ENCODE measurements around the gene ZNF625.
A peak's percentile ranks its signal among the peaks of the same experiment; 100 is the strongest.
"Not testable (repeated sequence)": the region's sequence is repeated elsewhere in the genome, so short reads cannot be mapped to it uniquely, and the experiment has no call there.

The ZNF625 gene

GRCh38 chr19:12139269-12139668 lies 17.3 kb downstream of the ZNF625 start:
- no peak overlapping the region for H3K27ac ChIP-seq (ENCODE audit: low read depth, low read length)
- peaks cover 9 to 16% of the 10 kb centered on the region in 2 donors for H3K4me1 ChIP-seq (ENCODE audit: control insufficient read depth in 1 of 2, insufficient read depth in 2 of 2, low read length in 2 of 2)
- H3K36me3 ChIP-seq (ENCODE audit: control insufficient read depth in 1 of 2, insufficient read depth in 2 of 2, low read length in 2 of 2) = peaks cover 17% of the 10 kb centered on the region in 2 donors
- H3K9me3 ChIP-seq (ENCODE audit: control insufficient read depth in 1 of 2, low read length in 2 of 2) = peaks cover 2 to 11% of the 10 kb centered on the region in 2 donors
- H3K27me3 ChIP-seq (ENCODE audit: control insufficient read depth in 1 of 2, insufficient read depth in 2 of 2, low read length in 2 of 2) = no peaks in the 10 kb centered on the region
- H3K9ac ChIP-seq (ENCODE audit: low read depth in 1 of 2, low read length in 2 of 2) = peak overlapping the region; percentile 69 to 79
- H3K4me3 ChIP-seq (ENCODE audit: low read depth in 1 of 2, low read length in 2 of 2) = peak overlapping the region; percentile 73 to 92

GRCh38 chr19:12137221-12137940 lies 19.2 kb downstream of the ZNF625 start:
- peaks cover 34 to 36% of the 10 kb centered on the region in 2 donors for H3K36me3 ChIP-seq (ENCODE audit: control insufficient read depth in 1 of 2, insufficient read depth in 2 of 2, low read length in 2 of 2)
- H3K9ac ChIP-seq (ENCODE audit: low read depth in 1 of 2, low read length in 2 of 2) = no peak overlapping the region
- peaks cover 9 to 16% of the 10 kb centered on the region in 2 donors for H3K4me1 ChIP-seq (ENCODE audit: control insufficient read depth in 1 of 2, insufficient read depth in 2 of 2, low read length in 2 of 2)
- H3K27me3 ChIP-seq (ENCODE audit: control insufficient read depth in 1 of 2, insufficient read depth in 2 of 2, low read length in 2 of 2) = no peaks in the 10 kb centered on the region
- H3K27ac ChIP-seq (ENCODE audit: low read depth, low read length) = no peak overlapping the region
- H3K4me3 ChIP-seq (ENCODE audit: low read depth in 1 of 2, low read length in 2 of 2) = no peak overlapping the region
- H3K9me3 ChIP-seq (ENCODE audit: control insufficient read depth in 1 of 2, low read length in 2 of 2) = peaks cover 18 to 29% of the 10 kb centered on the region in 2 donors

GRCh38 chr19:12133069-12133468 lies 23.5 kb downstream of the ZNF625 start:
- H3K36me3 ChIP-seq (ENCODE audit: control insufficient read depth in 1 of 2, insufficient read depth in 2 of 2, low read length in 2 of 2) = peaks cover 39 to 43% of the 10 kb centered on the region in 2 donors

DNA sequence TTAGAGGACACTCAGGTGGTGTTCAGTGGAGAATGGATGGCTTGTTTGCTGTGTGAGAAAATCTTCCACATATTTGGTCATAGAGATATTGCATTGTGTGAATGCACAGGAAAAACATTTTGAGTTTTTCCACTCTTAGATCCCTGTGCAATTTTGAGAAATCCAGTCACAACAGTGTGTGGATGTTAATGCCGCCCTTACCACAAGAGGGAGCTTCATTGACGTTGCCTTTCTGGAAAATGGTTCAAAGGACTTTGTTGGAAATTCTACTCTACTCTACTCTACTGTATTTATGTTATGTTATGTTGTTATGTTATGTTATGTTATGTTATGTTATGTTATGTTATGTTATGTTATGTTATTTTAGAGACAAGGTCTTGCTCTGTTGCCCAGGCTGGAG lies 29.8 kb downstream of the ZNF625 start:
- Histone ChIP-seq H3K9ac (ENCODE audit: low read depth in 1 of 2, low read length in 2 of 2) (no peak overlapping the region), H3K27me3 (ENCODE audit: control insufficient read depth in 1 of 2, insufficient read depth in 2 of 2, low read length in 2 of 2) (no peaks in the 10 kb centered on the region), H3K4me1 (ENCODE audit: control insufficient read depth in 1 of 2, insufficient read depth in 2 of 2, low read length in 2 of 2) (no peaks in the 10 kb centered on the region), H3K4me3 (ENCODE audit: low read depth in 1 of 2, low read length in 2 of 2) (no peak overlapping the region), H3K27ac (ENCODE audit: low read depth, low read length) (no peak overlapping the region), H3K36me3 (ENCODE audit: control insufficient read depth in 1 of 2, insufficient read depth in 2 of 2, low read length in 2 of 2) (peaks cover 0 to 2% of the 10 kb centered on the region in 2 donors), H3K9me3 (ENCODE audit: control insufficient read depth in 1 of 2, low read length in 2 of 2) (peaks cover 3 to 19% of the 10 kb centered on the region in 2 donors)

More at GRCh38 chr19:12133069-12133468, 23.5 kb downstream of the ZNF625 start:
- no peak overlapping the region for H3K9ac ChIP-seq (ENCODE audit: low read depth in 1 of 2, low read length in 2 of 2)
- H3K9me3 ChIP-seq (ENCODE audit: control insufficient read depth in 1 of 2, low read length in 2 of 2) = peaks cover 25 to 53% of the 10 kb centered on the region in 2 donors
- H3K27ac ChIP-seq (ENCODE audit: low read depth, low read length) = no peak overlapping the region
- no peaks in the 10 kb centered on the region for H3K27me3 ChIP-seq (ENCODE audit: control insufficient read depth in 1 of 2, insufficient read depth in 2 of 2, low read length in 2 of 2)
- no peaks in the 10 kb centered on the region for H3K4me1 ChIP-seq (ENCODE audit: control insufficient read depth in 1 of 2, insufficient read depth in 2 of 2, low read length in 2 of 2)
- peak overlapping the region in 1 of 2 donors; percentile 33 for H3K4me3 ChIP-seq (ENCODE audit: low read depth in 1 of 2, low read length in 2 of 2)

DNA sequence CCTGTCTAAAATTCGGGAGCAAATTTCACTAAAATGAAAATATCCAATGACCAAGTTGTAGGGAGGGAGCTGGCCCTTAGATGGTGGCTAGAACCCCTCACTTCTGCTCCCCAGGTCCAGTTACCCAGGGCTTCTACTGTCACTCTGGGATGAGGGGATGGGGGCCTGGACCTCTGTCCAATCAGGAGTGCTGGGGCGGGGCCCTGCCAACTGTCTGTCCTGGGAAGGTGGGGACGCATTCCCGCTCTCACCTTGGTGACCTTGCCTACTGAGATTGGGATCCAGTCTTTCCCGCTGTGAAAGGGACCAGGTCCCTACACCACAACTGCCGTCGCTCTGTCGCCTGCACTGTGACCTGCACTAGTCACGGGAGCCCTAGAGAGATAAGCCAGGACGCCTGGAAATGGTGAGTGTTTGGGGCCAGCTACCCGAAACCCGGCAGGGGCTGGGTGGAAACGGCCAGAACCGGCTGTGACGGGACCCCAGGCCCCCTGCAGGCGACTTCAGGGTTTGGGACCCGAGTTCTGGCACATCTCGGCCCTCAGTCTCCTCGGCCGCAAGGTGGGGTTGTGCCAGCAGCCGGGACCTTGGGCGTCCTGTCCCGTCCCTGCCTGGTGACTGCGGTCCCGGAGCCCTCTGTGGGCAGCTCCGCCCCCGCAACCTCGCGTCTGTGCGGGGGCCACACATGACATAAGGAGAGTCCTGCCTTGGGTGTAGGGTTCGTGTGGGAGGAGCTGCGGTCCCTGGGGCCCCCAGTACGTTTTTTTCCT lies 39.1 kb downstream of the ZNF625 start:
- peaks cover 7 to 12% of the 10 kb centered on the region in 2 donors for H3K9me3 ChIP-seq (ENCODE audit: control insufficient read depth in 1 of 2, low read length in 2 of 2)
- H3K4me3 ChIP-seq (ENCODE audit: low read depth in 1 of 2, low read length in 2 of 2) = no peak overlapping the region
- no peak overlapping the region for H3K9ac ChIP-seq (ENCODE audit: low read depth in 1 of 2, low read length in 2 of 2)
- no peaks in the 10 kb centered on the region for H3K36me3 ChIP-seq (ENCODE audit: control insufficient read depth in 1 of 2, insufficient read depth in 2 of 2, low read length in 2 of 2)
- H3K27me3 ChIP-seq (ENCODE audit: control insufficient read depth in 1 of 2, insufficient read depth in 2 of 2, low read length in 2 of 2) = no peaks in the 10 kb centered on the region
- H3K4me1 ChIP-seq (ENCODE audit: control insufficient read depth in 1 of 2, insufficient read depth in 2 of 2, low read length in 2 of 2) = no peaks in the 10 kb centered on the region
- H3K27ac ChIP-seq (ENCODE audit: low read depth, low read length) = no peak overlapping the region

DNA sequence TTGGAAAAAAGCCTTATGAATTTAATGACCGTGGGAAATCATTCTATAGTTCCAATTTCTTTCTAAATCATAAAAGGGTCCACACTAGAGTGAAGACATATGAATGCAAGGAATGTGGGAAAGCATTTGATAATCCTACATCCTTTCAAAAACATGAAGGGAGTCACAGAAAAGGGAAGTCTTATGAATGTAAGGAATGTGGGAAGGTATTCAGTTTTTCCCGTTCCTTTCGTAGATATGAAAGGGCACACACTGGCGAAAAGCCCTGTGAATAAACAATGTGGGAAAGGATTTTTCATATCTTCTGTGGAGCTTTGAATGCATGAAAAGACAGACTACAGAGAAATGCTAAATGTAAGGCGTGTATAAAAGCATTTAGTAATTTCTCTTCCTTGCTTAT lies 43.4 kb downstream of the ZNF625 start:
- no peak overlapping the region for H3K27ac ChIP-seq (ENCODE audit: low read depth, low read length)
- H3K4me3 ChIP-seq (ENCODE audit: low read depth in 1 of 2, low read length in 2 of 2) = no peak overlapping the region
- no peaks in the 10 kb centered on the region for H3K4me1 ChIP-seq (ENCODE audit: control insufficient read depth in 1 of 2, insufficient read depth in 2 of 2, low read length in 2 of 2)
- H3K36me3 ChIP-seq (ENCODE audit: control insufficient read depth in 1 of 2, insufficient read depth in 2 of 2, low read length in 2 of 2) = peaks cover 11 to 13% of the 10 kb centered on the region in 2 donors
- peaks cover 24 to 34% of the 10 kb centered on the region in 2 donors for H3K9me3 ChIP-seq (ENCODE audit: control insufficient read depth in 1 of 2, low read length in 2 of 2)
- no peaks in the 10 kb centered on the region for H3K27me3 ChIP-seq (ENCODE audit: control insufficient read depth in 1 of 2, insufficient read depth in 2 of 2, low read length in 2 of 2)
- no peak overlapping the region for H3K9ac ChIP-seq (ENCODE audit: low read depth in 1 of 2, low read length in 2 of 2)

DNA sequence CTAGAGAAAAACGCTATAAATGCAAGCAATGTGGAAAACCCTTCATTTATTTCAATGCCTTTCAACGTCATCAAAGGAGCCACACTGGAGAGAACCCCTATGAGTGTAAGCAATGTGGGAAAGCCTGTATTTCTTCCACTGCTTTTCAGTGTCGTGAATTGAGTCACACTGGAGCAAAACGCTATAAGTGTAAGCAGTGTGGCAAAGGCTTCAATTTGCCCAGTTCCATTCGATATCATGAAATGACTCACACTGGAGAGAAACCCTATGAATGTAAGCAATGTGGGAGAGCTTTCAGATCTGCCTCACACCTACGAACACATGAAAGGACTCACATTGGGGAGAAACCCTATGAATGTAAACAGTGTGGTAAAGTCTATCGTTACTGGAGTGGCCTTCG lies 43.8 kb downstream of the ZNF625 start:
- Histone ChIP-seq H3K9me3 (ENCODE audit: control insufficient read depth in 1 of 2, low read length in 2 of 2) (peaks cover 24 to 34% of the 10 kb centered on the region in 2 donors), H3K27me3 (ENCODE audit: control insufficient read depth in 1 of 2, insufficient read depth in 2 of 2, low read length in 2 of 2) (no peaks in the 10 kb centered on the region), H3K4me3 (ENCODE audit: low read depth in 1 of 2, low read length in 2 of 2) (no peak overlapping the region), H3K4me1 (ENCODE audit: control insufficient read depth in 1 of 2, insufficient read depth in 2 of 2, low read length in 2 of 2) (no peaks in the 10 kb centered on the region), H3K9ac (ENCODE audit: low read depth in 1 of 2, low read length in 2 of 2) (no peak overlapping the region), H3K36me3 (ENCODE audit: control insufficient read depth in 1 of 2, insufficient read depth in 2 of 2, low read length in 2 of 2) (peaks cover 11 to 13% of the 10 kb centered on the region in 2 donors), H3K27ac (ENCODE audit: low read depth, low read length) (no peak overlapping the region)

GRCh38 chr19:12111943-12112637 lies 44.4 kb downstream of the ZNF625 start:
- H3K27ac ChIP-seq (ENCODE audit: low read depth, low read length) = no peak overlapping the region
- no peaks in the 10 kb centered on the region for H3K27me3 ChIP-seq (ENCODE audit: control insufficient read depth in 1 of 2, insufficient read depth in 2 of 2, low read length in 2 of 2)
- no peaks in the 10 kb centered on the region for H3K4me1 ChIP-seq (ENCODE audit: control insufficient read depth in 1 of 2, insufficient read depth in 2 of 2, low read length in 2 of 2)
- peaks cover 24 to 34% of the 10 kb centered on the region in 2 donors for H3K9me3 ChIP-seq (ENCODE audit: control insufficient read depth in 1 of 2, low read length in 2 of 2)
- peaks cover 11 to 13% of the 10 kb centered on the region in 2 donors for H3K36me3 ChIP-seq (ENCODE audit: control insufficient read depth in 1 of 2, insufficient read depth in 2 of 2, low read length in 2 of 2)
- H3K9ac ChIP-seq (ENCODE audit: low read depth in 1 of 2, low read length in 2 of 2) = no peak overlapping the region
- H3K4me3 ChIP-seq (ENCODE audit: low read depth in 1 of 2, low read length in 2 of 2) = no peak overlapping the region

- Histone ChIP-seq H3K4me1 (ENCODE audit: control insufficient read depth in 1 of 2, insufficient read depth in 2 of 2, low read length in 2 of 2) (no peaks in the 10 kb centered on the region), H3K36me3 (ENCODE audit: control insufficient read depth in 1 of 2, insufficient read depth in 2 of 2, low read length in 2 of 2) (peaks cover 11 to 13% of the 10 kb centered on the region in 2 donors), H3K27ac (ENCODE audit: low read depth, low read length) (no peak overlapping the region), H3K9me3 (ENCODE audit: control insufficient read depth in 1 of 2, low read length in 2 of 2) (peaks cover 26 to 34% of the 10 kb centered on the region in 2 donors), H3K4me3 (ENCODE audit: low read depth in 1 of 2, low read length in 2 of 2) (no peak overlapping the region), H3K9ac (ENCODE audit: low read depth in 1 of 2, low read length in 2 of 2) (no peak overlapping the region), H3K27me3 (ENCODE audit: control insufficient read depth in 1 of 2, insufficient read depth in 2 of 2, low read length in 2 of 2) (no peaks in the 10 kb centered on the region)
Observed at GRCh38 chr19:12111176-12111575, 45.4 kb downstream of the ZNF625 start.

GRCh38 chr19:12103909-12104308 lies 52.6 kb downstream of the ZNF625 start:
- not testable (repeated sequence) for H3K4me3 ChIP-seq (ENCODE audit: low read depth in 1 of 2, low read length in 2 of 2); H3K36me3 ChIP-seq (ENCODE audit: control insufficient read depth in 1 of 2, insufficient read depth in 2 of 2, low read length in 2 of 2); H3K27ac ChIP-seq (ENCODE audit: low read depth, low read length); H3K9ac ChIP-seq (ENCODE audit: low read depth in 1 of 2, low read length in 2 of 2); H3K27me3 ChIP-seq (ENCODE audit: control insufficient read depth in 1 of 2, insufficient read depth in 2 of 2, low read length in 2 of 2); H3K4me1 ChIP-seq (ENCODE audit: control insufficient read depth in 1 of 2, insufficient read depth in 2 of 2, low read length in 2 of 2)
- peaks cover 2 to 15% of the 10 kb centered on the region in 2 donors for H3K9me3 ChIP-seq (ENCODE audit: control insufficient read depth in 1 of 2, low read length in 2 of 2)

All from duodenal mucosa (tissue), 2 donors.